T1000 (cell line): ENCODE measurements around the gene DYNLT2B.
"Not testable (repeated sequence)": the region's sequence is repeated elsewhere in the genome, so short reads cannot be mapped to it uniquely, and the experiment has no call there.

Experiments
- DNase-seq: peaks from one replicate; lab custom pipeline; 2025; ENCODE audit warnings: mixed read lengths; lab: John Stamatoyannopoulos, UW

The DYNLT2B gene

GRCh38 chr3:196272826-196273225, 45.2 kb downstream of the DYNLT2B start:
- DNase-seq = no peak

- no peak for DNase-seq
Observed at GRCh38 chr3:196270499-196270898, 47.5 kb downstream of the DYNLT2B start.

GRCh38 chr3:196268284-196269163, 49.5 kb downstream of the DYNLT2B start:
- DNase-seq = peak; percentile 33

GRCh38 chr3:196263819-196264218, 54.2 kb downstream of the DYNLT2B start:
- no peak for DNase-seq

- DNase-seq = no peak
Observed at GRCh38 chr3:196260784-196261183, 57.3 kb downstream of the DYNLT2B start.

- DNase-seq = no peak
Observed at GRCh38 chr3:196255776-196256175, 62.3 kb downstream of the DYNLT2B start.

GRCh38 chr3:196254376-196255283, 63.4 kb downstream of the DYNLT2B start:
- DNase-seq = no peak

GRCh38 chr3:196251918-196252317, 66.1 kb downstream of the DYNLT2B start:
- no peak for DNase-seq

- no peak for DNase-seq
Observed at GRCh38 chr3:196246612-196247308, 71.3 kb downstream of the DYNLT2B start.

- not testable (repeated sequence) for DNase-seq
Observed at GRCh38 chr3:196244166-196244565, 73.9 kb downstream of the DYNLT2B start.

GRCh38 chr3:196241704-196242103, 76.3 kb downstream of the DYNLT2B start:
- DNase-seq = no peak
